HG03457 (cell line): ENCODE data around the gene KCNA10.
"Not testable (repeated sequence)": the region's sequence is repeated elsewhere in the genome, so short reads cannot be mapped to it uniquely, and the experiment has no call there.

Experiments
- ATAC-seq: cut with Tn5 transposase; IDR thresholded peaks from one replicate; pipeline ENCODE4 v1.9.1; 2021; ENCODE audit warnings: moderate number of reproducible peaks; ENCODE audit not compliant: unreplicated experiment

Gene KCNA10

DNA sequence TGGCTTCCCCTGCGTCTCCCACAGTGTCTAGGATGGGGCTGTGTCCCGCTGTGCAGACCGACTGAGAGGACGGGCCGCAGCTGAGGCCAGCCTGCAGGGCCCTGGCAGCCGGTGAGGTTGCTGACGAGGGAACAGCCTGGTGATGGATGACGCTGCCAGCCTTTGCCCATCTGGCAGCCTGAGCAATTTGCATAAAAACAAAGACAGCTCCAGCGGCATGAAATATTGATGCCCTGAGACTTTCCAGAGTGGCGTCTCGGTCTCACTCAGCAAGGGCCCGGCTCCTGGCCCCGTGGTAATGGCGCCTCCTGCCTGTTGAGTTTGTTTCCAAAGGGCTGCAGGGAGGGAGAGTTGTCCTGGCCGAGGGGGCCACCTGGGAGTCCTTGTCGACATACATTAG lies 19.1 kb upstream of the KCNA10 start:
- ATAC-seq: no peak

GRCh38 chr1:110535985-110536384 lies 17.0 kb upstream of the KCNA10 start:
- ATAC-seq: no peak

DNA sequence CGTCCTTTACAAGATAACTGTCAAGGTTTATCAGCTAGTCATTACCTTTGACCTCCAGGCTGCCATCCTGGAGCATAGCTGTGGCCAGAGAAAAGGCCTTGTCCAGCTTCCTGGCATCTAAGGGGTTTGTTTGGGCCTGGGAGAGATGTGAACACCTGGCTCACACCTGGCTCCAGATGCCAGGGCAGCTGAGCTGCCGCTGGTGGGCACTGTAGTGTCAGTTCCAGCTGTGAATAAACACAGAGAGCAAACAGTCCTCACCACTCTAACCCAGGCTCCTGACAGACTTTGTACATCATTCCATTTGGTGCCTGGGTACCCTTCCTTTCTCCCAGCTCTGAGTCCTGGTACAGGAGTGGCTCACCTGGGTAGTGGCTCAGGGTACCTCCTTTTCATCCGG lies 14.3 kb upstream of the KCNA10 start:
- ATAC-seq: no peak

DNA sequence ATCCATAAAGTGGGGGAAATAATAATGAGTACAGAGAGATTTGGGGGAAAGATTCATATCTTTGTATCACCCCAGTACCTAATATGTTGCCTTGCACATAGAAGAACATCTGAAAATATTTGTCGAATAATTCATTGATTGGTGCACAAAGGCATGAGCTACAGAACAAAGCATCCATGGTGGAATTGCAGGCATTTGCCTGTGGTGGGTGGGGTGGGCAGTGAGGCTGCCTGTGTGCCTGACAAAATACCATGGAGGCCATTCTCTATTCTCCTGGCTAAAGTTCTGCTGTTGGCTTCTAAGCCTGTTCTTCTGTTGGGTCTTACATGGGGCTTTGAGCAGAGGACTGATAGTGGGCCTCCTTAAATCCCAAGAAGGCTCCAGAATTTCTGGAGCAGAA lies 10.0 kb upstream of the KCNA10 start:
- ATAC-seq: no peak

- no peak for ATAC-seq
These were observed 7.3 kb upstream of the KCNA10 start for GRCh38 chr1:110526201-110526780.

DNA sequence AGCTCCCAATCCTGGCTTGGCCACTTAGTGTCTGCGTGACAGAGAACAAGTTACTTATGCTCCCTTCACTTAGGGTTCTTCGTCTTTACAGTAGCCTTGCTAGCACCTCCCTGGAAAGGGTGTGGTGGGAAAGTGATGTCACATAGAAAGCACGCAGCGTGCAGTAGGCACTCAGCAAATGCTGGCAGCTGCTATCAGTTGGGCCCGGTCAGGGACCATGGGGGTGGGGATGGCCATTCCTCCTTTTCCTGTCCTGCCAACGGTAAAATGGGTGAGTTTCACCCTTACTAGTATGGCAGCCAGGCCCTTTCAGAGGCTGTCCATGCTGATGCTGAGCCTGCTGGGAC lies 6.2 kb upstream of the KCNA10 start:
- ATAC-seq: no peak

DNA sequence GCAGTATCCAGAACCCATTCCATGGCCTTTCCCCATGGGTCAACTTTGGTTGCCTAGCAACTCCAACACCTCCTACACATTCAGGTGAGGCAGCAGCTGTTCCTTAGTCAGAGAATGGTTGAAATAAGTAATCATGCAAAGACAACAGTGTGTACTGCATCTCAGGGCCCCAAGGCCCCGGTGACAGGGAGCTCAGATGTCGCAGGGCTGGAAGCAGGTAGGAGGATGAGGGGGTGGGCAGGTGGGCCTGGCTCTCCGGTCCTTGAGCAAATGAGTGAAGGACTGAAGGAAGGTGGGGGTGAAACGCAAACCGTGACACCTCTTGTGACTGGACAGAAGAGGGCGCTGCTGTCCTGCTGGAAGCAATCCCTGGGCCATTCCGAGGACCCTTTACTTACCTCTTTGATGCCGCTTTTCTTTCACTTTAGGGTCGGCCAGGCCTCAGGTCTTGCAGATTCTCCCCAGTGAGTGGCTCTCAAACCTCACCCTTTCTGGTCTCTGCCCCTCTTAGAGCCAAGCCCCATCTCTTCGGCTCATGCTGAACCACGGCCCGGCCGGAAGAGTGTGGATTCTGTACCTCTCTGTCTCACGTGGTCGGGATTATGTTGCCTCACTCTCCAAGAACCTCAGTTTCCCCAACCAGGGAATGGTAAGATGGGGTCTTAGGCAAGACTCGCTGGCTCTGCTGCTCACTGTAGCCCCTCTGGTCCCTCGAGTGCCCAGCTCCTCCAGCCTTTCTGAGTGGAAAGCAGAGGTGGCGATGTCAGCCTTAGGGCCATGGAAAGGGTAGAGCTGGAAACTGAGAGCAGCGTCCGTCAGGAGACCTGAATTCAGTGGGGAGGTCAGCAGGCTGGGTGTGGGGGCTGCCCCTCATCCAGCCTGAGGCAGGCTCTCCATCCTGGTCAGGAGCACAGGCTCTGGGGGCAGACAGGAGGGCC lies 5.6 kb upstream of the KCNA10 start:
- no peak for ATAC-seq

- ATAC-seq: no peak
These were observed 4.0 kb upstream of the KCNA10 start for GRCh38 chr1:110523011-110523410.

- ATAC-seq: no peak
These were observed 3.6 kb upstream of the KCNA10 start for GRCh38 chr1:110522560-110522959.

DNA sequence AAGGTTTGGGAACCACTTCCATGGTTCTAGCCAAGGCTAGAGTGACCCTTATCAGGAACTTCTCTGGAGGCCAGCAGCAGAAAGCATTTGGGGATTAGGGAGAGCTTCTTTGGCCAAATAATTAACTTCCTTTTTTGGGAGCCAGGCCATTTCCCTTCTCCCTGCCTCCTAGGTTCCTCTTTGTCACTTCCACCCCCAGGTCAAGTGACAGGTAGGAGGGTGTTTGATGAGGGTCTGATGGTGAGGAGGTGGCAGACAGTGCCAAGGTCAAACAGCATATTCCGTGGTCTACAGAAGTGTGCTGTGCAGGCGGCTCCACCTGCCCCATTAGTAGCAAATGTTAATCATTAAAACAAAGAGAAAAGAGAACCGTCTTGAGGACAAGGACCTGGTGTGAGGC lies 1.9 kb upstream of the KCNA10 start:
- no peak for ATAC-seq

DNA sequence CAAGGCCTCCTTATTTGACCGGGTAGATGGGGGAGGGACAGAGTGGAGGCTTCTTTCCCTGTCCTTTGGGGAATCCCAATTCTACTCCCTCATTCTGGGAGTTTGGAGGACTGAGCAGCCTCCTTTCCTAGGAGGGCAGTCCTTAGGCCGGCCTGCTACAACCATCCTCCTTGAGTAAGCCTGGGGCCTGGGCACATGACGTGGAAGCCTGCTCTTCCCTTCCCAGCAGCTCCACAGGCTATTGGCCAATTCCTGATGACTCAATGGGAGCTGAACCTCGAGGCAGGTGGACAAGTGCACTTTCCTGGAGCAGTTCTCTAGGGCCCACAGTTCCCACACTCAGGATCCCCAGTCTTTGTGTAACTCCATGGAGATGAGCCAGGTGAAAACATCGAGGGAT lies 3.1 kb downstream of the KCNA10 start:
- ATAC-seq: no peak

DNA sequence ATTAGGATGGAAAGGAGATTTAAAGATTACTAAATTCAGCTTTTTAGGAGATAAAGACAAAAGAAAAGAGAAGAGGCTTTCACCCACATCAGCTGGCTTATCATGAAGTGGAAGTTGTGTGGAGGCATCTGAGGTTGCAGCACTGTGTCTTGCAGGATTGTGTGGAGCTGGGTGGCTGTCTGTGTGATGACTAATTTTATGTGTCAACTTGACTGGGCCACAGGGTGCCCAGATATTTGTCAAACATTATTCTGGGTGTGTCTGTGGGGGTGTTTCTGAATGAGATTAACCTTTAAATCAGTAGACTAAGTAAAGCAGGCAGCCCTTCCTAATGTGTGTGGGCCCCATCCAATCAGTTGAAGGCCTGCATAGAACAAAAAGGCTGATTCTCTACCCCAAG lies 3.9 kb downstream of the KCNA10 start:
- no peak for ATAC-seq

- ATAC-seq: no peak
These were observed 5.5 kb downstream of the KCNA10 start for GRCh38 chr1:110513511-110513910.

- no peak for ATAC-seq
These were observed 7.5 kb downstream of the KCNA10 start for GRCh38 chr1:110511436-110511835.

DNA sequence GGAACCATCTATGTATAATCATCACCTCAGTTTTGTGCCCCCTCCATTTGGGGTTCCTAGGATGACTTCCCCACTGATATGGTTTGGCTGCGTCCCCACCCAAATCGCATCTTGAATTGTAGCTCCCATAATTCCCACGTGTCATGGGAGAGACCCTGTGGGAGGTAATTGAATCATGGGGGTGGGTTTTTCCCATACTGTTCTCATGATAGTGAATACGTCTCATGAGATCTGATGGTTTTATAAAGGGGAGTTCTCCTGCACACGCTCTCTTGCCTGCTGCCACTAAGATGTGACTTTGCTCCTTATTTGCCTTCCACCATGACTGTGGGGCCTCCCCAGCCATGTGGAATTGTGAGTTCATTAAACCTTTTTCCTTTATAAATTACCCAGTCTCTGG lies 8.1 kb downstream of the KCNA10 start:
- ATAC-seq: not testable (repeated sequence)

DNA sequence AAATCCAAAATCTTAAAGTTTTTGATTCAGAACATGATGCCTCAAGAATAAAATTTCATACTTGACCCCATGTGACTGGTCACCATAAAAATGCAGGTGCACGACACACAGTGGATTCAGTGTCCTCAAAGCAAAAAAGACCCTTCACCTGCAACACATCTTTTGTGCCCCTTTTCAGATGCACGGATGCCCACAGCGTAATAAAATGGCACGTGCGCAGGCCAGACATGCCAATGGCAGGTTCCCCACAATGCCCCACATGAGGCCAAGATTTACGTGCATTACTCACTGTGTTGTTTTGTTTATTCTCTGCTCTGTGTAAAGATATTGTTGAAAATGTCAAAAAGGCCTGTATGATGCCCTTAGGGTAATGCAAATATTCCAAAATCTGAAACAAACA lies 9.3 kb downstream of the KCNA10 start:
- no peak for ATAC-seq

DNA sequence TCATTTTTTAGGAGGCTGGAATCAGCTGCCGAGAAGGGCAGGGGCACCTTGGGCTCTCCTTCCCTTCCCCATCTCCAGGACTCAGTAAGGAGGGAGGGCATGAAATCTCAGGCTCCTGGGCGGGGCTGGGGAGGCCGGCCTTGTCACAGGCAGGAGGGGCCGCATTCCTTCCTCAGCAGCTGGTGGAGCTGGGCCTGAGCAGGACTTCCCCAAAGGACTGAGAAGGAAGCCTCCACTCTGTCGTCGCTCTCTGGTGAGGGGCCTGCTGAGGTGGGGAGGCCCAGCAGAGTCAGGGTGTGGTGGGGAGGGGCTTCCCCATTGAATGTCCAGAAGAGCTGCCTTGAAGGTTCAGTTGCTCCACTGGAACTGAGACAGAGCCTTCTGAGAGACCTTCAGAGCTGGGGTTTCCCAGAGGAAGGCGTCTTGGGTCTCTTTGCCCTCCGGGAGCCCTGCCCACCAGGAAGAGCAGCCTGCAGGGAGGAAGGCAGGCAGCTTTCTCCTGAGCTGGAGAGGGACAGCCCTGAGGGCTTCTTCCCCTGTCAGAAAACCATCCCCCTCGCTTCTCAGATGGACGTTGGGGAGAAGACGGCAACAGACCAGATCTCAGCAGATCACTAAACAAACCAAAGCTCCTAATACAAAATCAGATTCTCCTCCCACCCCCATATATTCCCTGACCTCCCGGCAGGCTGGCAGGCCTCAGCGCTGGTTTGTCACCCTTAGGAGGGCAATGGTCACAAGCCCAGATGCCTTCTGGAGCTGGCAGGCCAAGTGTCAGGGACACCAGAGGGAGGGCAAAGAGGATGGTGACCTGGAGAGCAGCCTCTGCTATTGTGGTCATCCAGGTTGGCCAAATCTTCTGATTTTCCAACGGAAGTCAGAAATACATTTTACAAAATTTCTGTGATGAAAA lies 10.7 kb downstream of the KCNA10 start:
- no peak for ATAC-seq

DNA sequence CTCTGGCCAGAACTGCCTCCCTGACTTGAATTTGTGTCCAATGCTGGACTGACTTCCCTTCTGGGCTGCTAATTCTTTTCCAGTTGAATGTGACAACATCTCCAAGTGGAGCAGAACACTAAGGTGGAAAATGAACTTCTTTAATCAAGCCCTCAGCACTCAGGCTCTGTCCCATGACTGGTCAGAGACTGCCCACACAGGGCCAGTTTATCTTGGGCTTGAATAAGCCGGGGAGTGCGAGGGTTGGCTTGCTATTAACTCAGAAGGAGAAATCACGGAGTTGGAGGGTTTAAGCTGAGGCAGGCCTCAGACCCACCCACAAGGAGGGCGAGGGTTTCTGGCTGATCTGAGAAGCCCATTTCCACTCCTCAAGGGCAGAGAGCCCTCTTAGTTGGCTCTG lies 12.4 kb downstream of the KCNA10 start:
- ATAC-seq: no peak

DNA sequence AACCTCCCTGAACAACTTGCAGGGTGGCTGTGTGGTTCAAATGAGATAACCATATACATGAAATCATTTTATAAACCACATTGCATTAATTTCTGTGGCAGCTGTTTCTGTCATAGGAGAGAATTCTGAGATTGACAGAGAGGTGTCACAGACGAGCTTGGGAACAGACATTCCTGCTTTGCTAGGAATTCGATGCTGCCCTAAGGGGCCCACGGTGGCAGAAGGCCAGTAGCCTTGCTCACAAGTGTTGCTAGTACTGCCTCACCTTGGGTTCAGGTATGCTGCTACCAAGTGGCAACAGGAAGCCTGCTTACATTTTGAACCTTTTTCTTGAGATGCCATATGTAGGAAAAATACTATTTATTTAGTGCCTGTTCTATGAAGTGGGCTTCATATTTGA lies 13.4 kb downstream of the KCNA10 start:
- ATAC-seq: no peak

- ATAC-seq: no peak
These were observed 14.7 kb downstream of the KCNA10 start for GRCh38 chr1:110504226-110504625.

- no peak for ATAC-seq
These were observed 15.5 kb downstream of the KCNA10 start for GRCh38 chr1:110503471-110503870.
